Activated naive CD4-positive, alpha-beta T cell treated with Interleukin-2 at 50 U/mL for 16 hours (primary cell): ENCODE measurements around the gene SERPINC1.
"Not testable (repeated sequence)": the region's sequence is repeated elsewhere in the genome, so short reads cannot be mapped to it uniquely, and the experiment has no call there.

Experiments used
- DNase-seq: peaks from one replicate; pipeline ENCODE4 v3.0.0-alpha.2; 2020

Gene SERPINC1

GRCh38 chr1:173862146-173862768 is 54.9 kb downstream of the SERPINC1 start:
- DNase-seq: peak; percentile 16

- DNase-seq: peak; percentile 13
These were observed 55.4 kb downstream of the SERPINC1 start for GRCh38 chr1:173861731-173862145.

GRCh38 chr1:173860065-173860464 is 57.1 kb downstream of the SERPINC1 start:
- DNase-seq: no peak

GRCh38 chr1:173859547-173859946 is 57.6 kb downstream of the SERPINC1 start:
- not testable (repeated sequence) for DNase-seq

- DNase-seq: no peak
These were observed 59.7 kb downstream of the SERPINC1 start for GRCh38 chr1:173857363-173857917.

- DNase-seq: no peak
These were observed 60.2 kb downstream of the SERPINC1 start for GRCh38 chr1:173856903-173857302.

- DNase-seq: no peak
These were observed 61.1 kb downstream of the SERPINC1 start for GRCh38 chr1:173856014-173856413.
